Vagina (tissue), 2 donors: ENCODE results near the gene EMX1. TPM values are rescaled to one million over a fixed set of nuclear protein-coding genes. Genes with fewer than 3 reads are reported as not detected.

Experiments
- DNase-seq, 2 donors: peaks; one replicate each; pipeline ENCODE4 v3.0.0-alpha.2; 2017; ENCODE audit errors: extremely low spot score in 2 of 2
- H3K27ac ChIP-seq: fragments of 200-600 bp; sonication (generic); one replicate; pipeline ENCODE4 v1.5.1; 2019
- H3K27me3 ChIP-seq: fragments of 200-600 bp; sonication (generic); one replicate; pipeline ENCODE4 v1.5.1; 2019
- H3K36me3 ChIP-seq, 2 donors: fragments of 200-600 bp; sonication (generic); one replicate each; pipeline ENCODE4 v1.5.1; 2017 to 2019
- H3K4me1 ChIP-seq: fragments of 200-600 bp; sonication (generic); one replicate; pipeline ENCODE4 v1.5.1; 2019
- H3K4me3 ChIP-seq, 2 donors: fragments of 200-600 bp; sonication (generic); 1 replicate in 1 of 2; 2 replicates in 1 of 2; pipeline ENCODE4 v1.5.1; 2016 to 2019
- H3K9me3 ChIP-seq: fragments of 200-600 bp; sonication (generic); one replicate; pipeline ENCODE4 v1.5.1; 2019
- CTCF ChIP-seq, 3 experiments: fragments of 450-650 bp in 2 of 3; fragments of 200-600 bp in 1 of 3; sonication (generic) in 1 of 3; IDR thresholded peaks; one replicate each; pipeline ENCODE4 v1.5.1; 2017 to 2019; ENCODE audit warnings: antibody characterized with exemption in 3 of 3, mild to moderate bottlenecking in 2 of 3, moderate library complexity in 2 of 3
- POLR2A ChIP-seq, 2 donors: fragments of 450-650 bp; IDR thresholded peaks; one replicate each; pipeline ENCODE4 v1.6.1; 2017; ENCODE audit warnings: antibody characterized with exemption in 2 of 2, mild to moderate bottlenecking in 2 of 2, moderate library complexity in 2 of 2
- POLR2AphosphoS5 ChIP-seq, 2 donors: sonication (generic); formaldehyde crosslinking; IDR thresholded peaks; one replicate each; pipeline ENCODE4 v1.9.0; 2017; ENCODE audit warnings: antibody characterized with exemption in 2 of 2, mild to moderate bottlenecking in 2 of 2, low read depth in 1 of 2; ENCODE audit not compliant: insufficient read depth in 1 of 2
- intact Hi-C: fragments of 100-400 bp; cut with DNase I; formaldehyde crosslinking; loops from one replicate; pipeline ENCODE4 v1.15.1; 2023
- total RNA-seq: library from RNA; depleted of rRNA; stranded (reverse); fragments of >200 nt; gene quantifications from one replicate; pipeline ENCODE4 v1.2.3, GENCODE V29; 2016

EMX1 gene
- total RNA-seq, 1 donor from 2014 or later, result not detected

DNA sequence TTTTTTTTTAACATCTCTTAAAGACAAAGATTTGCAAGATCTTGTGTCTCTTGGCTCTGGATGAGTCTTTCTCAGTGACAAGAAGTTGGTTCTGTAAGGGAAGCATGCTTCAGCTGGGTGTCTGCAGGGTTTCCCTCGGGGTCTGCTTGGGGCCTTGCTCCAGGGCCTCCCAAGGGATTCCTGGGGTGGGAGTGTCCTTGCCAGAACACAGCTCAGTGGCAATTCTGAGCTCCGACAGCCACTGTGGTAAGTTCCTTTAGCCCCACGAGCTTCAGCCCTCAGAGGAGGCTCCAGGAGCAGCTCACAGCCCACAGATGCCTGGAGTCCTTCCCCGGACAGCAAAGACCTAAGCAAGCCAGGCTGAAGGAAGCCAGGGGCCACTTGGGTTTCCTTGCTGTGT, 52.4 kb downstream of the EMX1 start:
- H3K27me3 ChIP-seq, result no peaks in the 10 kb centered on the region
- intact Hi-C loops, result no loop called here
- H3K9me3 ChIP-seq, result no peaks in the 10 kb centered on the region
- no peaks in the 10 kb centered on the region for H3K36me3 ChIP-seq
- no peak for DNase-seq
- TF ChIP-seq POLR2A (IDR thresholded peaks at IDR 0.05) (no peak), CTCF (IDR thresholded peaks at IDR 0.05) (no peak), POLR2AphosphoS5 (IDR thresholded peaks at IDR 0.05; ENCODE audit: insufficient read depth in 1 of 2, low read depth in 1 of 2) (no peak)
- H3K27ac ChIP-seq, result no peak overlapping the region
- no peak overlapping the region for H3K4me3 ChIP-seq
- no peaks in the 10 kb centered on the region for H3K4me1 ChIP-seq

DNA sequence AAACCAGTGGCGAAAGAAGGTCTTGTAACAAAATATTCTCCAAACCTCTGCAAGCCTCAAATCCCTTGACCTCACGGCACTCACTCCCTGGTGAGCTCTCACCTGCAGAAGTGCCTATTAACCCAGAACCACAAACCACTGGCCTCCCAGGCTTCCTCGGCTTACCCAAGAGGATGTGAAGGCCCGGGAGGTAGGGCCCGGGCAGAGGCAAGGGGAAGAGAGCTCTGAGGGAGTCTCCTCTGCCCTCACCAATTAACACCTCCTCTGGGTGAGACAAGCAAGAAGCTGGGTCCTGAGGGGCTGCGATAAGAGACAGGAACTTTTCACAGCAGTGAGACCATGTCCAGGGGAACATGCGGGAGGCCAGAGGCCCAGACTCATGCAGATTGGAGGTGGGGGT, 53.7 kb downstream of the EMX1 start:
- H3K27ac ChIP-seq, result no peak overlapping the region
- no peaks in the 10 kb centered on the region for H3K9me3 ChIP-seq
- TF ChIP-seq POLR2AphosphoS5 (IDR thresholded peaks at IDR 0.05; ENCODE audit: insufficient read depth in 1 of 2, low read depth in 1 of 2) (no peak), POLR2A (IDR thresholded peaks at IDR 0.05) (no peak), CTCF (IDR thresholded peaks at IDR 0.05) (no peak)
- intact Hi-C loops, result no loop called here
- H3K4me3 ChIP-seq, result no peak overlapping the region
- no peaks in the 10 kb centered on the region for H3K27me3 ChIP-seq
- H3K36me3 ChIP-seq, result no peaks in the 10 kb centered on the region
- no peak for DNase-seq
- no peaks in the 10 kb centered on the region for H3K4me1 ChIP-seq

DNA sequence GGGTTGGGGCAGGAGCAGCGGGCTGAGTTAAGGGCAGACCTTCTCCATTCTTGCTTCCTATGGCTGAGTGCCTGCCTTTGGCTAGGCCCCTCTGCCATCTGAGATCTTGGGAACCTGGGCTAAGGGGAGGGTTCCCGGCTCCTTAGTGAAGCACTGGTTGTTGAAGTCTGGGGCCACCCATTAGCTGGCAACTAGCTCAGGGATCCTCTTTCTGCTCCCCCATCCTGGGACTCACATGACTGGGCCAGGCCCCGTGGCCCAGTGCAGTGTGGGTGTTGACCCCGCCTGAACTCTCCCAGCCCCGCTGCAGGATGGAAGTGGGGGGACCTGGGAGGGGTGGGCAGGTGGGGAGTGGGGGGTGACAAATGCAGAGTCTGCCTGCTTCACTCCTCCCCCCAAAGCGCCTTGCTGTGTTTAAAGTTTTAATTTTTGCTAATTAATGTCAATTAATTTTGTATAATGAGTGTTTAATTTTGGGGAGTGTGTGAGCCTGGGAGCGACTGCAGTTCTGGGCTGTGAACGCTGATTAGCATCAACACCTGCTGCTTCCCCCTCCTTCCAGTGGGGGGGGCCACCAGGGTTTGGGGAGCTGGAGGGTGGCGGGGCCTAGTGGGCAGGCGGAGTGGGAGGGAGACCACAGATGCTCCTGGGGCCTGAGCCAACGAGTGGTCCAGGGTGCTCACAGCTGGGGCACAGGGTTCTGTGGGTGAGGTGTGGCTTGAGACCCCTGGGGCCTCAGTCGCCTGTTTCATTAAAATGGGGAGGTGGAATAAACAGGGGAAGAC, 55.2 kb downstream of the EMX1 start:
- intact Hi-C loops, result no loop called here
- TF ChIP-seq POLR2AphosphoS5 (IDR thresholded peaks at IDR 0.05; ENCODE audit: insufficient read depth in 1 of 2, low read depth in 1 of 2) (no peak), CTCF (IDR thresholded peaks at IDR 0.05) (no peak), POLR2A (IDR thresholded peaks at IDR 0.05) (no peak)
- Histone ChIP-seq H3K4me1 (no peaks in the 10 kb centered on the region), H3K4me3 (no peak overlapping the region), H3K27ac (no peak overlapping the region), H3K36me3 (no peaks in the 10 kb centered on the region), H3K9me3 (no peaks in the 10 kb centered on the region), H3K27me3 (no peaks in the 10 kb centered on the region)
- no peak for DNase-seq

- Histone ChIP-seq H3K9me3 (no peaks in the 10 kb centered on the region), H3K27me3 (no peaks in the 10 kb centered on the region), H3K4me1 (no peaks in the 10 kb centered on the region), H3K4me3 (no peak overlapping the region), H3K36me3 (no peaks in the 10 kb centered on the region), H3K27ac (no peak overlapping the region)
- no peak for DNase-seq
- intact Hi-C loops, result no loop called here
- TF ChIP-seq POLR2AphosphoS5 (IDR thresholded peaks at IDR 0.05; ENCODE audit: insufficient read depth in 1 of 2, low read depth in 1 of 2), result no peak
- no peak for TF ChIP-seq POLR2A (IDR thresholded peaks at IDR 0.05)
- no peak for TF ChIP-seq CTCF (IDR thresholded peaks at IDR 0.05)
Observed at GRCh38 chr2:72973137-72973535, 55.8 kb downstream of the EMX1 start.
